CD14-positive monocyte (primary cell): ENCODE results near the gene ANO9. TPM values are rescaled to one million over a fixed set of nuclear protein-coding genes. Genes with fewer than 3 reads are reported as not detected.
"Not testable (repeated sequence)": the region's sequence is repeated elsewhere in the genome, so short reads cannot be mapped to it uniquely, and the experiment has no call there.

Experiments
- DNase-seq, 3 donors: peaks; one replicate each; pipeline ENCODE4 v3.0.0-alpha.2; 2011 to 2022
- H2AFZ ChIP-seq: 2 replicates; pipeline ENCODE4 v1.6.0; 2012; ENCODE audit warnings: mild to moderate bottlenecking, low read depth, low read length, inconsistent platforms; ENCODE audit not compliant: insufficient read depth, poor library complexity, severe bottlenecking
- H3K27ac ChIP-seq, 2 donors: 1 replicate in 1 of 2; 2 replicates in 1 of 2; pipeline ENCODE4 v1.5.1; 2012 to 2013; ENCODE audit warnings: low read length in 2 of 2, control low read depth in 1 of 2, inconsistent platforms in 1 of 2, low read depth in 1 of 2, mild to moderate bottlenecking in 1 of 2
- H3K27me3 ChIP-seq, 2 donors: one replicate each; pipeline versions ENCODE4 v1.6.0 to v1.6.1; 2011 to 2013; ENCODE audit warnings: low read length in 2 of 2; ENCODE audit not compliant: control insufficient read depth in 2 of 2, insufficient read depth in 2 of 2
- H3K36me3 ChIP-seq, 2 donors: replicated peaks in 1 of 2; 1 replicate in 1 of 2; 2 replicates in 1 of 2; pipeline versions ENCODE4 v1.5.1 to v1.6.1; 2012 to 2013; ENCODE audit warnings: low read length in 2 of 2, control low read depth in 1 of 2, inconsistent platforms in 1 of 2, mild to moderate bottlenecking in 1 of 2; ENCODE audit not compliant: insufficient read depth in 2 of 2, control insufficient read depth in 1 of 2
- H3K4me1 ChIP-seq, 2 donors: 1 replicate in 1 of 2; 2 replicates in 1 of 2; pipeline versions ENCODE4 v1.5.1 to v1.6.1; 2012 to 2013; ENCODE audit warnings: low read length in 2 of 2, control low read depth in 1 of 2, inconsistent platforms in 1 of 2, mild to moderate bottlenecking in 1 of 2, moderate library complexity in 1 of 2; ENCODE audit not compliant: insufficient read depth in 2 of 2, control insufficient read depth in 1 of 2
- H3K4me2 ChIP-seq: replicated peaks from 2 replicates; pipeline ENCODE3; 2012; ENCODE audit warnings: low read length, moderate library complexity, mild to moderate bottlenecking; ENCODE audit not compliant: poor library complexity, severe bottlenecking; ENCODE audit errors: extremely low read depth
- H3K4me3 ChIP-seq, 3 experiments: fragments of 200-600 bp in 1 of 3; sonication (generic) in 1 of 3; replicated peaks in 1 of 3; 1 replicate in 2 of 3; 2 replicates in 1 of 3; pipeline ENCODE4 v1.5.1; 2011 to 2013; ENCODE audit warnings: low read length in 3 of 3, mild to moderate bottlenecking in 3 of 3, control low read depth in 2 of 3, low read depth in 2 of 3, inconsistent platforms in 1 of 3, moderate library complexity in 1 of 3
- H3K79me2 ChIP-seq: 2 replicates; pipeline ENCODE4 v1.6.0; 2012; ENCODE audit warnings: mild to moderate bottlenecking, control low read depth, inconsistent platforms, low read length, moderate library complexity; ENCODE audit not compliant: insufficient read depth
- H3K9ac ChIP-seq: 2 replicates; pipeline ENCODE4 v1.6.0; 2017; ENCODE audit warnings: low read length, mild to moderate bottlenecking; ENCODE audit not compliant: insufficient read depth, poor library complexity, severe bottlenecking
- H3K9me3 ChIP-seq, 2 donors: replicated peaks in 1 of 2; 1 replicate in 1 of 2; 2 replicates in 1 of 2; pipeline versions ENCODE4 v1.5.1 to v1.6.1; 2012 to 2013; ENCODE audit warnings: low read length in 2 of 2, control low read depth in 1 of 2; ENCODE audit not compliant: control insufficient read depth in 1 of 2, insufficient read depth in 1 of 2
- H4K20me1 ChIP-seq: 2 replicates; pipeline ENCODE4 v1.6.0; 2012; ENCODE audit warnings: mild to moderate bottlenecking, low read length, control low read depth, moderate library complexity; ENCODE audit not compliant: insufficient read depth
- H3K27ac Mint-ChIP-seq, 7 donors: one replicate each; pipeline ENCODE4 v1.8.0; 2020; ENCODE audit warnings: mild to moderate bottlenecking in 7 of 7, mixed read lengths in 7 of 7, moderate library complexity in 6 of 7, inconsistent platforms in 2 of 7
- H3K27me3 Mint-ChIP-seq, 3 donors: one replicate each; pipeline ENCODE4 v1.8.0; 2021 to 2022; ENCODE audit warnings: low read depth in 3 of 3, mild to moderate bottlenecking in 3 of 3, mixed read lengths in 3 of 3, moderate library complexity in 3 of 3, inconsistent platforms in 1 of 3
- H3K36me3 Mint-ChIP-seq, 2 donors: one replicate each; pipeline ENCODE4 v1.8.0; 2020; ENCODE audit warnings: mixed read lengths in 2 of 2, inconsistent platforms in 1 of 2, mild to moderate bottlenecking in 1 of 2
- H3K4me1 Mint-ChIP-seq: one replicate; pipeline ENCODE4 v1.8.0; 2020; ENCODE audit warnings: mild to moderate bottlenecking, mixed read lengths
- H3K4me3 Mint-ChIP-seq, 2 donors: one replicate each; pipeline ENCODE4 v1.8.0; 2020; ENCODE audit warnings: mild to moderate bottlenecking in 2 of 2, mixed read lengths in 2 of 2, moderate library complexity in 1 of 2
- H3K9me3 Mint-ChIP-seq, 7 donors: one replicate each; pipeline ENCODE4 v1.8.0; 2020 to 2022; ENCODE audit warnings: mixed read lengths in 7 of 7, mild to moderate bottlenecking in 6 of 7, moderate library complexity in 6 of 7, inconsistent platforms in 2 of 7
- WGBS: methylation state at CpG from one replicate; pipeline ENCODE4 v1.1.5; 2013; ENCODE audit warnings: missing lambda C conversion rate; ENCODE audit not compliant: insufficient coverage; 5-methylcytosine and 5-hydroxymethylcytosine counted together
- intact Hi-C, 2 donors: fragments of 100-400 bp; cut with micrococcal nuclease; formaldehyde crosslinking; loops; one replicate each; pipeline versions ENCODE4 v1.15.0 to v1.15.1; 2023
- polyA plus RNA-seq, 3 donors: library from polyadenylated mRNA; depleted of rRNA in 1 of 3; unstranded in 2 of 3; stranded (reverse) in 1 of 3; fragments of 300-500 nt in 2 of 3; fragments of >200 nt in 1 of 3; fragmentation: Illumina TruSeq in 2 of 3; gene quantifications; 1 replicate in 2 of 3; 2 replicates in 1 of 3; pipeline ENCODE4 v1.2.3, GENCODE V29; 2012 to 2021
- TF ChIP-seq, protein P1 (sequence below): fragments of 200-600 bp; IDR thresholded peaks from one replicate; pipeline ENCODE4 v1.8.0; 2022; ENCODE audit warnings: antibody characterized with exemption, mild to moderate bottlenecking

ANO9 gene
- polyA plus RNA-seq, 3 donors = 0.18 to 0.24 TPM; not detected in 1

DNA sequence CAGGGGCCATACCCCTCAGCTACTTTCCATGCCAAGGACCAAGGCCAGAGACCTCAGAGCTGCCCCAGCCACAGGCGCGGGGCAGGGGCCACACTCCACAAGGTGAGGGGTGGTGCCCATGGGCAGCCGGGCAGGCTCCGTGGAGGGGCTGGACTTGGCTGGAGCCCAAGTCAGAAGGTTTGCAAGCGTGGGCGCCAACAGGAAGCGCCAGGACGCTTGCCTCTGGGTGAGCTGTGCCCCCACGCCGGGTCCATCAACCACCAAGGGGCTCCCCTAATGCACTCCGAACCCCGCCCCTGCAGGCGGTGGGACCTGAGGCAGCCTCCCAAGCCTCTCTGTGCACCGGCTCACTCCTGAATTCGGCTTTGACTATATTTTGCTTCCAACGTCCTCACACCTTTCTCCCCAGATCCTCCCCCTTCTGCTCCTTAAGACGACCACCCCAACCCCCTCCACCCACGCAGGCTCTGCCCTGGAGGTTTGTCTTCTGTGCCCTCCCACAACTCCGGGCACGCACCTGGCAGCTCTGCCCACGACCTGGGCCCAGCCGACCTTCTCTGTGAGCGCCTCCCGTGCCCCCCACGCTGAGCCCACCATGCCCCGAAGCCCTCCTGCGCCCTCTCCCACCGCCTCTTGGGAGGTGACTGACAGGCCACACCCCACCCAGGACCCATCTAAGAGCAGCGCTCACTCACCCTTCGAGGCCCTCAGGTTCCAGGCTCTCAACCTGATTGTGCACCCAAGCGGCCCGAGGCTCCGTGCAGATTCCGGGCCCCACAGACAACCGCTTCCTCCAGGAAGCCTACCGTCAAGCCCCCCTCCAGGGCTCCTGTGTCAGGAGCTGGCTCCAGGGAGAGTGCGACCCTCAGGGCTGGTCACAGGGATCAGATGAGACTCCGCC is 50.4 kb downstream of the ANO9 start:
- no peaks in the 10 kb centered on the region for H4K20me1 ChIP-seq
- H3K4me3 ChIP-seq = no peak overlapping the region
- H2AFZ ChIP-seq = no peak overlapping the region
- no peak overlapping the region for H3K4me3 Mint-ChIP-seq
- H3K9me3 Mint-ChIP-seq = peaks cover 9 to 18% (median 11%) of the 10 kb centered on the region in 7 donors
- no peak overlapping the region for H3K27ac ChIP-seq
- H3K36me3 ChIP-seq = no peaks in the 10 kb centered on the region
- peaks cover 0 to under 1% of the 10 kb centered on the region in 2 donors for H3K4me1 ChIP-seq
- no peak overlapping the region for H3K4me2 ChIP-seq
- intact Hi-C loops = no loop called here
- no peaks in the 10 kb centered on the region for H3K79me2 ChIP-seq
- H3K36me3 Mint-ChIP-seq = peaks cover 0 to 2% of the 10 kb centered on the region in 2 donors
- TF ChIP-seq, protein P1, sequence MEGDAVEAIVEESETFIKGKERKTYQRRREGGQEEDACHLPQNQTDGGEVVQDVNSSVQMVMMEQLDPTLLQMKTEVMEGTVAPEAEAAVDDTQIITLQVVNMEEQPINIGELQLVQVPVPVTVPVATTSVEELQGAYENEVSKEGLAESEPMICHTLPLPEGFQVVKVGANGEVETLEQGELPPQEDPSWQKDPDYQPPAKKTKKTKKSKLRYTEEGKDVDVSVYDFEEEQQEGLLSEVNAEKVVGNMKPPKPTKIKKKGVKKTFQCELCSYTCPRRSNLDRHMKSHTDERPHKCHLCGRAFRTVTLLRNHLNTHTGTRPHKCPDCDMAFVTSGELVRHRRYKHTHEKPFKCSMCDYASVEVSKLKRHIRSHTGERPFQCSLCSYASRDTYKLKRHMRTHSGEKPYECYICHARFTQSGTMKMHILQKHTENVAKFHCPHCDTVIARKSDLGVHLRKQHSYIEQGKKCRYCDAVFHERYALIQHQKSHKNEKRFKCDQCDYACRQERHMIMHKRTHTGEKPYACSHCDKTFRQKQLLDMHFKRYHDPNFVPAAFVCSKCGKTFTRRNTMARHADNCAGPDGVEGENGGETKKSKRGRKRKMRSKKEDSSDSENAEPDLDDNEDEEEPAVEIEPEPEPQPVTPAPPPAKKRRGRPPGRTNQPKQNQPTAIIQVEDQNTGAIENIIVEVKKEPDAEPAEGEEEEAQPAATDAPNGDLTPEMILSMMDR = no peak
- peaks cover 7 to 13% of the 10 kb centered on the region in 2 donors for H3K9me3 ChIP-seq
- H3K27me3 ChIP-seq = no peaks in the 10 kb centered on the region
- WGBS = 70% methylated on average over 34 of the region's 38 CpGs
- no peak for DNase-seq
- H3K27ac Mint-ChIP-seq = no peak overlapping the region
- no peak overlapping the region for H3K9ac ChIP-seq
- H3K27me3 Mint-ChIP-seq = peaks cover 8 to 20% (median 13%) of the 10 kb centered on the region in 3 donors
- H3K4me1 Mint-ChIP-seq = no peaks in the 10 kb centered on the region

- TF ChIP-seq, protein P1 = no peak
- H3K4me1 Mint-ChIP-seq = no peaks in the 10 kb centered on the region
Measured at GRCh38 chr11:390175-390574, 51.6 kb downstream of the ANO9 start.

DNA sequence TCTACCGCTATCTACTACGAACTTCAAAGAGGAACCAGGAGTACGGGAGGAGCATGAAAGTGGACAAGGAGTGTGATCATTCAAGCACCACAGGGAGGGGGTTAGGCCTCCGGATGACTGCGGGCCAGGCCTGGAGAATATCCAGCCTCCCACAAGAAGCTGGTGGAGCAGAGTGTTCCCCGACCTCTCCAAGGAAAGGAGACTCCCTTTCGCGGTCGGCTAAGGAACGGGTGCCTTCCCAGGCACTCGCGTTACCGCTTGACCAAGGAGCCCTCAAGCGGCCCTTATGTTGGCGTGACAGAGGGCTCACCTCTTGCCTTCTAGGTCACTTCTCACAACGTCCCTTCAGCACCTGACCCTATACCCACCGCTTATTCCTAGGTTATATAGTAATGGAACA is 52.4 kb downstream of the ANO9 start:
- intact Hi-C loops, H3K4me1 ChIP-seq, H3K4me2 ChIP-seq, H3K9ac ChIP-seq, DNase-seq, H3K36me3 Mint-ChIP-seq, H3K4me3 ChIP-seq, H4K20me1 ChIP-seq, H2AFZ ChIP-seq, H3K27ac ChIP-seq, H3K79me2 ChIP-seq, H3K27me3 ChIP-seq, H3K36me3 ChIP-seq, H3K4me1 Mint-ChIP-seq, H3K27ac Mint-ChIP-seq, H3K4me3 Mint-ChIP-seq: not testable (repeated sequence)
- WGBS = no CpG with 5 or more reads among the region's 17 CpGs
- Mint-ChIP-seq H3K27me3 (peaks cover 5 to 12% (median 6%) of the 10 kb centered on the region in 3 donors), H3K9me3 (peaks cover 16 to 24% (median 18%) of the 10 kb centered on the region in 7 donors)
- H3K9me3 ChIP-seq = peaks cover 13 to 21% of the 10 kb centered on the region in 2 donors

More at GRCh38 chr11:390175-390574, 51.6 kb downstream of the ANO9 start:
- H3K4me2 ChIP-seq = no peak overlapping the region
- H3K9ac ChIP-seq = no peak overlapping the region
- WGBS = 75% methylated on average over 5 of the region's 11 CpGs
- H3K9me3 Mint-ChIP-seq = peaks cover 16 to 24% (median 18%) of the 10 kb centered on the region in 7 donors
- no peak overlapping the region for H3K27ac Mint-ChIP-seq
- H3K79me2 ChIP-seq = no peaks in the 10 kb centered on the region
- H4K20me1 ChIP-seq = no peaks in the 10 kb centered on the region
- no peak overlapping the region for H3K4me3 ChIP-seq
- intact Hi-C loops = no loop called here
- peaks cover 0 to 2% of the 10 kb centered on the region in 2 donors for H3K36me3 Mint-ChIP-seq
- H3K27me3 Mint-ChIP-seq = peaks cover 5 to 12% (median 6%) of the 10 kb centered on the region in 3 donors
- no peaks in the 10 kb centered on the region for H3K4me1 ChIP-seq
- peaks cover 13 to 21% of the 10 kb centered on the region in 2 donors for H3K9me3 ChIP-seq
- H3K27me3 ChIP-seq = no peaks in the 10 kb centered on the region
- no peaks in the 10 kb centered on the region for H3K36me3 ChIP-seq
- no peak overlapping the region for H3K27ac ChIP-seq
- DNase-seq = no peak
- H3K4me3 Mint-ChIP-seq = no peak overlapping the region
- no peak overlapping the region for H2AFZ ChIP-seq
